ENCODE data around the gene CCDC171. TPM values are rescaled to one million over a fixed set of nuclear protein-coding genes. Genes with fewer than 3 reads are reported as not detected.

Gene CCDC171
- total and polyA plus RNA-seq, 12 donors: 0.29 to 2.4 (median 1.6) TPM

- Histone ChIP-seq H3K4me1 (no peaks in the 10 kb centered on the region), H3K36me3 (no peaks in the 10 kb centered on the region), H3K9me3 (peaks cover 0 to 4% (median 0%) of the 10 kb centered on the region in 11 donors), H3K27ac (no peak overlapping the region), H3K4me3 (no peak overlapping the region), H3K27me3 (no peaks in the 10 kb centered on the region)
- intact Hi-C loops (cut with DNase I): loop anchor here in 1 of 10 donors (10.0 kb wide), 1 partner anchor 1572 kb away; no protein-coding TSS in a partner anchor
- DNase-seq (no peak), ATAC-seq (no peak)
- TF ChIP-seq CTCF (IDR thresholded peaks at IDR 0.05): no peak
- WGBS, 2 donors: 90 to 91% methylated on average over 3 of the region's 3 CpGs
Measured at GRCh38 chr9:15882883-15883282, 330.0 kb downstream of the CCDC171 start.

- H3K4me1 ChIP-seq: no peaks in the 10 kb centered on the region
- DNase-seq (no peak), ATAC-seq (no peak)
- no peak overlapping the region for H3K4me3 ChIP-seq
- no peaks in the 10 kb centered on the region for H3K9me3 ChIP-seq
- 90 to 99% methylated on average over 2 of the region's 2 CpGs for WGBS, 2 donors
- no peaks in the 10 kb centered on the region for H3K27me3 ChIP-seq
- no peak overlapping the region for H3K27ac ChIP-seq
- no peaks in the 10 kb centered on the region for H3K36me3 ChIP-seq
- TF ChIP-seq CTCF (IDR thresholded peaks at IDR 0.05): no peak
- intact Hi-C loops (cut with DNase I): loop anchor here in 1 of 10 donors (10.0 kb wide), 1 partner anchor 1569 kb away; no protein-coding TSS in a partner anchor
Measured at GRCh38 chr9:15885464-15885863, 332.6 kb downstream of the CCDC171 start.

- Histone ChIP-seq H3K4me1 (no peaks in the 10 kb centered on the region), H3K27me3 (no peaks in the 10 kb centered on the region), H3K27ac (no peak overlapping the region), H3K36me3 (no peaks in the 10 kb centered on the region), H3K9me3 (peaks cover 0 to 20% (median 0%) of the 10 kb centered on the region in 11 donors), H3K4me3 (no peak overlapping the region)
- no peak for TF ChIP-seq CTCF (IDR thresholded peaks at IDR 0.05)
- ATAC-seq: no peak
- intact Hi-C loops (cut with DNase I): loop anchor here in 1 of 10 donors (10.0 kb wide), 1 partner anchor 1565 kb away; no protein-coding TSS in a partner anchor
- DNase-seq: no peak
- 91 to 97% methylated on average over 1 of the region's 1 CpG for WGBS, 2 donors
Measured at GRCh38 chr9:15889555-15889954, 336.7 kb downstream of the CCDC171 start.

GRCh38 chr9:15901572-15901971 lies 348.7 kb downstream of the CCDC171 start:
- Histone ChIP-seq H3K27me3 (no peaks in the 10 kb centered on the region), H3K4me1 (no peaks in the 10 kb centered on the region), H3K4me3 (no peak overlapping the region), H3K27ac (no peak overlapping the region), H3K9me3 (peaks cover 0 to 37% (median 0%) of the 10 kb centered on the region in 11 donors), H3K36me3 (no peaks in the 10 kb centered on the region)
- intact Hi-C loops (cut with DNase I): no loop called here
- DNase-seq: no peak
- no peak for ATAC-seq
- 90 to 94% methylated on average over 1 of the region's 1 CpG for WGBS, 2 donors
- no peak for TF ChIP-seq CTCF (IDR thresholded peaks at IDR 0.05)
